Stomach (tissue), 4 donors: ENCODE measurements around the gene RCAN2.

ENCODE experiments used
- POLR2A ChIP-seq, 4 donors: fragments of 450-650 bp; IDR thresholded peaks; one replicate each; pipeline ENCODE4 v1.6.1; 2016; ENCODE audit warnings: antibody characterized with exemption in 4 of 4, control low read depth in 2 of 4, mild to moderate bottlenecking in 1 of 4, moderate library complexity in 1 of 4
- TF ChIP-seq, protein P1 (sequence below), 7 experiments: fragments of 450-650 bp in 4 of 7; fragments of 200-600 bp in 3 of 7; sonication (generic) in 3 of 7; IDR thresholded peaks; one replicate each; pipeline ENCODE4 v1.5.1; 2016 to 2019; ENCODE audit warnings: antibody characterized with exemption in 7 of 7, control low read depth in 2 of 7, mild to moderate bottlenecking in 1 of 7

DNA sequence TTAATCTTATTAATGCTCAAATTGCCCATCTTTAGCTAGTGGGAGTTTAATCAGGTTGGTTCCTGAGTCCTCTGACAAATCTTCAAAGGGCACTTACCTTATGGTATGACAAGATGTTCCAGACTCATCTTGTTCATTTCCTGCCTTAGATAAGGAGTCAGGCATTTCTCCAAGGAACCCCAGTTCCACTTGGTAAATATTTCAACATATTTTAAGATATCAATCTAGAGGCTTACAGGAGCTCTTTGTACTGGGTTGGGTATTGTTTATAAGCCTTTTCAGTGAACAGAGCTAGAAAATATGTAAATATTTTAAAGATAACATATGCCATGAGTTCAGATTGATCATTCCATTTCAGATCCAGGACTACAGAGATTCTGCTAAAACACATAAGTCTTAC lies 159.8 kb downstream of the RCAN2 start:
- TF ChIP-seq POLR2A (IDR thresholded peaks at IDR 0.05) = no peak
- TF ChIP-seq, protein P1, sequence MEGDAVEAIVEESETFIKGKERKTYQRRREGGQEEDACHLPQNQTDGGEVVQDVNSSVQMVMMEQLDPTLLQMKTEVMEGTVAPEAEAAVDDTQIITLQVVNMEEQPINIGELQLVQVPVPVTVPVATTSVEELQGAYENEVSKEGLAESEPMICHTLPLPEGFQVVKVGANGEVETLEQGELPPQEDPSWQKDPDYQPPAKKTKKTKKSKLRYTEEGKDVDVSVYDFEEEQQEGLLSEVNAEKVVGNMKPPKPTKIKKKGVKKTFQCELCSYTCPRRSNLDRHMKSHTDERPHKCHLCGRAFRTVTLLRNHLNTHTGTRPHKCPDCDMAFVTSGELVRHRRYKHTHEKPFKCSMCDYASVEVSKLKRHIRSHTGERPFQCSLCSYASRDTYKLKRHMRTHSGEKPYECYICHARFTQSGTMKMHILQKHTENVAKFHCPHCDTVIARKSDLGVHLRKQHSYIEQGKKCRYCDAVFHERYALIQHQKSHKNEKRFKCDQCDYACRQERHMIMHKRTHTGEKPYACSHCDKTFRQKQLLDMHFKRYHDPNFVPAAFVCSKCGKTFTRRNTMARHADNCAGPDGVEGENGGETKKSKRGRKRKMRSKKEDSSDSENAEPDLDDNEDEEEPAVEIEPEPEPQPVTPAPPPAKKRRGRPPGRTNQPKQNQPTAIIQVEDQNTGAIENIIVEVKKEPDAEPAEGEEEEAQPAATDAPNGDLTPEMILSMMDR (IDR thresholded peaks at IDR 0.05) = no peak
